A549 (cell line): Measurements from ENCODE around the gene MRPL2. TPM values are rescaled to one million over a fixed set of nuclear protein-coding genes. Genes with fewer than 3 reads are reported as not detected.

Experiments used
- ATAC-seq, 2 experiments: fragments of 200-7000 bp in 1 of 2; fragments of >200 bp in 1 of 2; cut with Nextera tagmentation in 1 of 2; cut with Tn5 transposase in 1 of 2; 3 replicates each; pipeline versions ENCODE4 v1.8.0 to v1.9.1; 2018 to 2020; ENCODE audit warnings: mild to moderate bottlenecking in 1 of 2, moderate library complexity in 1 of 2
- CTCF ChIA-PET: fragments of 300-600 bp; sonication (Branson Sonifier 250); formaldehyde crosslinking; extraction: SDS; loops from one replicate; lab custom pipeline; 2021; ENCODE audit warnings: antibody characterized with exemption, inconsistent platforms; lab: Yijun Ruan, JAX
- POLR2A ChIA-PET: fragments of 350-600 bp; formaldehyde crosslinking; extraction: SDS; loops from one replicate; lab custom pipeline; 2021; ENCODE audit warnings: antibody characterized with exemption, inconsistent platforms; lab: Yijun Ruan, JAX
- DNase-seq, 2 experiments: peaks; one replicate each; pipeline versions ENCODE4 v3.0.0 to v3.0.0-alpha.2; 2011 to 2016; ENCODE audit warnings: low read depth in 1 of 2, low spot score in 1 of 2
- FAIRE-seq: peaks from 2 replicates; lab custom pipeline; 2011; peaks lifted over from hg19 to GRCh38; lab: Jason Lieb, UNC
- H3K27ac ChIP-seq, 2 experiments: fragments of >200 bp; sonication (Bioruptor Twin); formaldehyde crosslinking; 3 replicates each; pipeline ENCODE4 v1.5.1; 2016 to 2017
- H3K4me1 ChIP-seq: fragments of >200 bp; sonication (Bioruptor Twin); formaldehyde crosslinking; 3 replicates; pipeline ENCODE4 v1.6.1; 2016
- H3K4me2 ChIP-seq: fragments of >200 bp; sonication (Bioruptor Twin); formaldehyde crosslinking; 3 replicates; pipeline ENCODE4 v1.6.1; 2016
- H3K4me3 ChIP-seq: fragments of >200 bp; sonication (Bioruptor Twin); formaldehyde crosslinking; 3 replicates; pipeline ENCODE4 v1.5.1; 2016
- H3K9me3 ChIP-seq: fragments of >200 bp; sonication (Bioruptor Twin); formaldehyde crosslinking; 3 replicates; pipeline ENCODE4 v1.6.1; 2016
- BCL3 ChIP-seq: fragments of >200 bp; sonication (Bioruptor Twin); formaldehyde crosslinking; IDR thresholded peaks from 3 replicates; pipeline ENCODE4 v1.6.1; 2016
- CTCF ChIP-seq: fragments of >200 bp; sonication (Bioruptor Twin); formaldehyde crosslinking; IDR thresholded peaks from 3 replicates; pipeline ENCODE4 v1.5.1; 2016
- EHF ChIP-seq: fragments of 250-450 bp; sonication (Bioruptor Pico); IDR thresholded peaks from 2 replicates; pipeline ENCODE4 v1.5.0; 2020; ENCODE audit warnings: mild to moderate bottlenecking
- ELK1 ChIP-seq: fragments of 150-350 bp; IDR thresholded peaks from 2 replicates; pipeline ENCODE4 v1.6.1; 2014; ENCODE audit warnings: low read depth, mild to moderate bottlenecking, low read length
- EP300 ChIP-seq, 2 experiments: fragments of >200 bp; sonication (Bioruptor Twin); formaldehyde crosslinking; IDR thresholded peaks; 2 replicates in 1 of 2; 3 replicates in 1 of 2; pipeline ENCODE4 v1.6.1; 2016 to 2017
- FOSL2 ChIP-seq, 2 experiments: fragments of 450-650 bp in 1 of 2; fragments of >200 bp in 1 of 2; sonication (Bioruptor Twin) in 1 of 2; formaldehyde crosslinking; IDR thresholded peaks; 2 replicates each; pipeline versions ENCODE4 v1.5.0 to v1.6.1; 2016 to 2020; ENCODE audit warnings: mild to moderate bottlenecking in 1 of 2, moderate library complexity in 1 of 2
- GATA3 ChIP-seq: IDR thresholded peaks from 2 replicates; pipeline ENCODE4 v1.6.1; 2012; ENCODE audit warnings: borderline replicate concordance
- HMGXB4 ChIP-seq: fragments of 250-450 bp; sonication (Bioruptor Pico); IDR thresholded peaks from 2 replicates; pipeline ENCODE4 v1.5.0; 2021; ENCODE audit warnings: mild to moderate bottlenecking, moderate library complexity, borderline replicate concordance
- HOXB5 ChIP-seq: fragments of 250-450 bp; sonication (Bioruptor Pico); IDR thresholded peaks from 2 replicates; pipeline ENCODE4 v1.5.0; 2020; ENCODE audit warnings: mild to moderate bottlenecking, moderate library complexity
- JUN ChIP-seq, 2 experiments: fragments of >200 bp; sonication (Bioruptor Twin); formaldehyde crosslinking; IDR thresholded peaks; 2 replicates in 1 of 2; 3 replicates in 1 of 2; pipeline ENCODE4 v1.6.1; 2016 to 2017
- JUNB ChIP-seq: fragments of >200 bp; sonication (Bioruptor Twin); formaldehyde crosslinking; IDR thresholded peaks from 2 replicates; pipeline ENCODE4 v1.6.1; 2016
- KDM1A ChIP-seq: fragments of 200-600 bp; sonication (generic); IDR thresholded peaks from 2 replicates; pipeline ENCODE4 v1.6.1; 2016; ENCODE audit warnings: low read depth, mild to moderate bottlenecking
- MAFK ChIP-seq: fragments of 450-650 bp; IDR thresholded peaks from 2 replicates; pipeline ENCODE4 v1.6.1; 2014; ENCODE audit not compliant: partially characterized antibody
- MAX ChIP-seq: IDR thresholded peaks from 2 replicates; pipeline ENCODE4 v1.6.1; 2012
- MAZ ChIP-seq: fragments of 150-350 bp; IDR thresholded peaks from 2 replicates; pipeline ENCODE4 v1.6.1; 2014; ENCODE audit warnings: antibody characterized with exemption, low read depth, low read length, borderline replicate concordance
- PBX3 ChIP-seq: IDR thresholded peaks from 2 replicates; pipeline ENCODE4 v1.6.1; 2012
- PHF8 ChIP-seq: fragments of 200-600 bp; sonication (generic); IDR thresholded peaks from 2 replicates; pipeline ENCODE4 v1.6.1; 2016; ENCODE audit warnings: low read depth, mild to moderate bottlenecking, antibody characterized with exemption, moderate library complexity, borderline replicate concordance
- POLR2A ChIP-seq: IDR thresholded peaks from 2 replicates; pipeline ENCODE4 v1.6.1; 2012; ENCODE audit warnings: mild to moderate bottlenecking, low read length
- RFX5 ChIP-seq: fragments of 450-650 bp; IDR thresholded peaks from 2 replicates; pipeline ENCODE4 v1.7.1; 2014; ENCODE audit warnings: antibody characterized with exemption, mild to moderate bottlenecking, moderate library complexity
- SMC3 ChIP-seq: fragments of >200 bp; sonication (Bioruptor Twin); formaldehyde crosslinking; IDR thresholded peaks from 3 replicates; pipeline ENCODE4 v1.6.1; 2018; ENCODE audit warnings: inconsistent platforms
- SREBF2 ChIP-seq: fragments of 450-650 bp; IDR thresholded peaks from 2 replicates; pipeline ENCODE4 v1.6.1; 2014; ENCODE audit warnings: mild to moderate bottlenecking, moderate library complexity
- TFCP2L1 ChIP-seq: fragments of 250-450 bp; sonication (Bioruptor Pico); IDR thresholded peaks from 2 replicates; pipeline ENCODE4 v1.5.0; 2021; ENCODE audit warnings: mild to moderate bottlenecking
- TP53 ChIP-seq: fragments of 250-450 bp; sonication (Bioruptor Pico); IDR thresholded peaks from 2 replicates; pipeline ENCODE4 v1.5.0; 2021; ENCODE audit warnings: mild to moderate bottlenecking, moderate library complexity
- USF2 ChIP-seq: fragments of 450-650 bp; IDR thresholded peaks from 2 replicates; pipeline ENCODE4 v1.6.1; 2014; ENCODE audit warnings: antibody characterized with exemption
- ZC3H11A ChIP-seq: fragments of 450-650 bp; IDR thresholded peaks from 2 replicates; pipeline ENCODE4 v1.6.1; 2014; ENCODE audit warnings: antibody characterized with exemption, mild to moderate bottlenecking
- WGBS: methylation state at CpG from one replicate; pipeline ENCODE4 v1.1.6; 2017; ENCODE audit errors: missing lambda C conversion rate; 5-methylcytosine and 5-hydroxymethylcytosine counted together
- polyA plus RNA-seq, 4 experiments: library from polyadenylated mRNA; depleted of rRNA in 3 of 4; stranded (reverse); fragments of >200 nt; fragmentation: RNase III in 1 of 4; extraction: RNeasy Plus Mini Kit Qiagen cat#74134 plus additional on column Dnase treatment in 1 of 4; gene quantifications; 2 replicates in 3 of 4; 3 replicates in 1 of 4; pipeline ENCODE4 v1.2.3, GENCODE V29; 2011 to 2017

The MRPL2 gene
- polyA plus RNA-seq, 2 of the 4 experiments (the other 2 are of a cell fraction), result 33.7 to 51.9 TPM

GRCh38 chr6:43054206-43054943 is 4.9 kb downstream of the MRPL2 start (continued):
- TF ChIP-seq HOXB5 (CRISPR knock-in tag) (no peak), USF2 (no peak), EP300 (IDR thresholded peaks at IDR 0.05) (no peak), ZC3H11A (no peak)

GRCh38 chr6:43053545-43054205 is 5.6 kb downstream of the MRPL2 start, which contains the start of gene CUL7:
TSS of gene CUL7 (minus strand) at chr6:43053851. CDS start at chr6:43052788, 1,063 bp downstream.
- ChIA-PET CTCF (interaction anchor here (0.6 to 1.9 kb wide), 5 partner anchors 12 to 453 kb away, joined by 3 to 6 read pairs (median 4); no protein-coding TSS in a partner anchor), POLR2A (interaction anchor here (0.6 to 2.1 kb wide), 7 partner anchors 10 to 125 kb away, joined by 3 to 15 read pairs (median 4); partner anchors contain the start of genes CNPY3, KLHDC3, MEA1 and PPP2R5D)
- ATAC-seq (peak; percentile 95 to 98), FAIRE-seq (no peak), DNase-seq (peak; percentile 89 to 95)
- TF ChIP-seq PHF8, result peak; percentile 74
- no peak for TF ChIP-seq CTCF
- TF ChIP-seq GATA3, result peak; percentile 21; the same call in 1 of the 2 replicates
- no peak for TF ChIP-seq EHF (CRISPR knock-in tag)
- peak; percentile 62 for TF ChIP-seq MAX
- peak; percentile 79 to 87; a peak in 3 of 5 replicates for TF ChIP-seq JUN (IDR thresholded peaks at IDR 0.05)
- peak; percentile 62; the same call in 1 of the 2 replicates for TF ChIP-seq PBX3
- peak; percentile 86; the same call in 1 of the 2 replicates for TF ChIP-seq TFCP2L1 (CRISPR knock-in tag)
- no peak for TF ChIP-seq KDM1A
- no peak; the same call in 1 of the 2 replicates for TF ChIP-seq HMGXB4 (CRISPR knock-in tag)
- TF ChIP-seq JUNB, result no peak
- no peak for TF ChIP-seq SMC3
- no peak for TF ChIP-seq ELK1
- TF ChIP-seq FOSL2 (IDR thresholded peaks at IDR 0.05), result no peak
- peak; percentile 7; the same call in 1 of the 2 replicates for TF ChIP-seq FOSL2 (CRISPR knock-in tag; IDR thresholded peaks at IDR 0.05)
- peak; percentile 66; the same call in 2 of the 3 replicates for TF ChIP-seq BCL3
- no peak for TF ChIP-seq MAFK
- peak; percentile 80 for TF ChIP-seq POLR2A
- TF ChIP-seq RFX5, result no peak
- peak; percentile 41; the same call in 1 of the 2 replicates for TF ChIP-seq TP53 (CRISPR knock-in tag)
- no peak for TF ChIP-seq SREBF2
- TF ChIP-seq MAZ, result peak; percentile 62; the same call in 1 of the 2 replicates
- Histone ChIP-seq H3K27ac (peak within 1 kb of the TSS; percentile 99 to 100), H3K9me3 (no peaks in the 10 kb centered on the region), H3K4me1 (peaks cover 21% of the 10 kb centered on the region), H3K4me3 (peak within 1 kb of the TSS; percentile 94), H3K4me2 (peak within 1 kb of the TSS; percentile 98)
- 2% methylated on average over 23 of the region's 45 CpGs for WGBS
